Uterus (tissue), 4 donors: Measurements from ENCODE around the gene ADCY7. TPM values are rescaled to one million over a fixed set of nuclear protein-coding genes. Genes with fewer than 3 reads are reported as not detected.
A peak's percentile ranks its signal among the peaks of the same experiment; 100 is the strongest.

Source experiments
- DNase-seq, 2 donors: peaks; one replicate each; pipeline ENCODE4 v3.0.0-alpha.2; 2019 to 2020
- H3K27ac ChIP-seq, 2 donors: fragments of 200-600 bp; sonication (generic); 1 replicate in 1 of 2; 2 replicates in 1 of 2; pipeline ENCODE4 v1.5.1; 2016 to 2018
- H3K27me3 ChIP-seq, 2 donors: fragments of 200-600 bp; sonication (generic); one replicate each; pipeline ENCODE4 v1.5.1; 2018 to 2019; ENCODE audit warnings: control low read depth in 1 of 2
- H3K36me3 ChIP-seq, 2 donors: fragments of 200-600 bp; sonication (generic); one replicate each; pipeline ENCODE4 v1.5.1; 2019; ENCODE audit warnings: control low read depth in 1 of 2
- H3K4me1 ChIP-seq, 2 donors: fragments of 200-600 bp; sonication (generic); one replicate each; pipeline ENCODE4 v1.5.1; 2018 to 2019; ENCODE audit warnings: control low read depth in 1 of 2
- H3K4me3 ChIP-seq, 2 donors: fragments of 200-600 bp; sonication (generic); 1 replicate in 1 of 2; 2 replicates in 1 of 2; pipeline ENCODE4 v1.5.1; 2018 to 2019; ENCODE audit warnings: mild to moderate bottlenecking in 1 of 2
- H3K9me3 ChIP-seq, 2 donors: fragments of 200-600 bp; sonication (generic); one replicate each; pipeline ENCODE4 v1.5.1; 2019; ENCODE audit warnings: control low read depth in 1 of 2
- POLR2A ChIP-seq, 2 donors: fragments of 450-650 bp; IDR thresholded peaks; one replicate each; pipeline ENCODE4 v1.6.1; 2016; ENCODE audit warnings: antibody characterized with exemption in 2 of 2, mild to moderate bottlenecking in 1 of 2, moderate library complexity in 1 of 2
- intact Hi-C: fragments of 100-400 bp; cut with DNase I; formaldehyde crosslinking; loops from one replicate; pipeline ENCODE4 v1.15.1; 2023; ENCODE audit warnings: low total_unique reads
- total RNA-seq, 4 donors: library from RNA; depleted of rRNA in 3 of 4; stranded (reverse); fragments of >200 nt in 3 of 4; gene quantifications; one replicate each; pipeline versions ENCODE4 v1.1.0 to v1.2.4, GENCODE V29; 2014 to 2023
- TF ChIP-seq, protein P1 (sequence below), 4 experiments: fragments of 200-600 bp in 2 of 4; fragments of 450-650 bp in 2 of 4; sonication (generic) in 2 of 4; IDR thresholded peaks; one replicate each; pipeline ENCODE4 v1.5.1; 2016 to 2019; ENCODE audit warnings: antibody characterized with exemption in 4 of 4, mild to moderate bottlenecking in 2 of 4, moderate library complexity in 1 of 4
- donor health status: DM: yes; HTN: yes; CAD: no.

The ADCY7 gene
- total RNA-seq, 4 donors from 2014 or later = 3.3 to 25.9 (median 6.6) TPM

DNA sequence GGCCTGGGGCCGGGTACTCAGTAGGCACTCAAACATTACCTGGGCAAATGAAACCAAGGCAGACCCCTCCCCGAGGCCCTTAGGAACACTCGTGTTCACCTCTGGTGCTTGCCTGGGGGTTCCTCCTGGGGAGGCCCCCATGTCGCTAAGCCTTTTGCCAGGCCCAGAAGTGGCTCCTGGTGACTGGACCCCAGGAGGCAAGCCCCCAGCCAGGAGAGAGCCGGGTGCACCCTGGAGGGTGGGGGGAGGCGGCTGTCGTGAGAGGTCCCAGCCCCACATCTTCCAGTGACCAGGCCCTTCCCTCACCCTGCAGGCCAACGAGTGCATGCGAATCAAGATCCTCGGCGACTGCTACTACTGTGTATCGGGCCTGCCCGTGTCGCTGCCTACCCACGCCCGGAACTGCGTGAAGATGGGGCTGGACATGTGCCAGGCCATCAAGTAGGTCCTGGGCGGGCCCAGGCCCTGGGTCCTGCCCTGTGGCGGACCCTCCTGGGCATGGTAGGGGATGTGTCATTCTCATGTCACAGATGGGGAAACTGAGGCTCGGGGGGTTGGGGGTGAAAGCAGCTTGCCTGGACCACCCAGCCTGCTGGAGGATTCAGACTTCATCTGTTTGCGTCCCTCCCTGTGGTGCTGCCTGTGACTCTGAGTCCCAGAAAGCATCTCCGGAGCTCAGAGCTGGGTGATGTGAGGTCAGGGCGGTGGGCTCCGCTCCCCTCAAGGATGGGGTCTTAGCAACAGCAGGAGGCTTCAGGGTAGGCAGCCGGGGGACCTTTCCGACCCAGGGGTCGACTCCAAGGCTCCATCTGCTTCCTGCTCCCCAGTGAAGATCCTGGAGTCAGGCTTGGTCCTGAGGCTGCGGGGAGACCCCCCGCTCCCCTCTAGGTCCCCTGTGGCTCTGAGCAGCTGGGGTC, 32.5 kb downstream of the ADCY7 start:
- Histone ChIP-seq H3K4me1 (no peaks in the 10 kb centered on the region), H3K4me3 (no peak overlapping the region), H3K36me3 (no peaks in the 10 kb centered on the region), H3K27ac (no peak overlapping the region), H3K27me3 (no peaks in the 10 kb centered on the region), H3K9me3 (no peaks in the 10 kb centered on the region)
- intact Hi-C loops = no loop called here
- DNase-seq = peak; percentile 10 to 13
- TF ChIP-seq, protein P1, sequence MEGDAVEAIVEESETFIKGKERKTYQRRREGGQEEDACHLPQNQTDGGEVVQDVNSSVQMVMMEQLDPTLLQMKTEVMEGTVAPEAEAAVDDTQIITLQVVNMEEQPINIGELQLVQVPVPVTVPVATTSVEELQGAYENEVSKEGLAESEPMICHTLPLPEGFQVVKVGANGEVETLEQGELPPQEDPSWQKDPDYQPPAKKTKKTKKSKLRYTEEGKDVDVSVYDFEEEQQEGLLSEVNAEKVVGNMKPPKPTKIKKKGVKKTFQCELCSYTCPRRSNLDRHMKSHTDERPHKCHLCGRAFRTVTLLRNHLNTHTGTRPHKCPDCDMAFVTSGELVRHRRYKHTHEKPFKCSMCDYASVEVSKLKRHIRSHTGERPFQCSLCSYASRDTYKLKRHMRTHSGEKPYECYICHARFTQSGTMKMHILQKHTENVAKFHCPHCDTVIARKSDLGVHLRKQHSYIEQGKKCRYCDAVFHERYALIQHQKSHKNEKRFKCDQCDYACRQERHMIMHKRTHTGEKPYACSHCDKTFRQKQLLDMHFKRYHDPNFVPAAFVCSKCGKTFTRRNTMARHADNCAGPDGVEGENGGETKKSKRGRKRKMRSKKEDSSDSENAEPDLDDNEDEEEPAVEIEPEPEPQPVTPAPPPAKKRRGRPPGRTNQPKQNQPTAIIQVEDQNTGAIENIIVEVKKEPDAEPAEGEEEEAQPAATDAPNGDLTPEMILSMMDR (IDR thresholded peaks at IDR 0.05) = no peak
- no peak for TF ChIP-seq POLR2A (IDR thresholded peaks at IDR 0.05)

DNA sequence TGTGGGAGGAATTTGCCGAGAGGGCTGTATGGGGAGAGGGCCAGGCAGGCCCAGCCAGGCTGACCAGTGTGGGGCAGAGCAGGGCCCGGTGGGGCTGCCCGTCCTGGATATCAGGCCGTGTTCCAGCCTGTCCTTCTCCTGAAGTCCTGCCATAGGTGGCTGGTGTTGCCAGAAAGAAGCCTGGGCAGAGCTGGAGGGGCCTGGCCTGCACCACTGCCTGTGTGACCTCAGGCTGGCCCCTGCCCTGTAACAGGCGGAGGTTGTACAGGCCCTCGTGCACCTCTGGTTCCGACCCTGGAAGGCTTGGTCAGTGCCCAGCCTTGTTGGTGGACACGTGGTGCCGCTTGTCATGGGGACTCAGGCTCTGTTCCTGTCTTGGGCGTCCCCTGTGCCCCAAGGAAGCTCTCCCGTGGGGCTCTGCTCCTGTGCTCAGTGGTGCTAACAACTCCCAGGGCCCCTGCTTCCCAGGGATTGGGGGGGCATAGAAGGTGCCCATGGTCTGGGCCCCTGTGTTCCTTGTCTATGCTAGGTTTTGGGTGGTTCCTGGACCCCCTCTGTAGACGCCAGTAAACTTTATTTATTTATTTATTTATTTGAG, 33.3 kb downstream of the ADCY7 start:
- no peaks in the 10 kb centered on the region for H3K4me1 ChIP-seq
- intact Hi-C loops = no loop called here
- peak; percentile 11 for DNase-seq
- no peak for TF ChIP-seq POLR2A (IDR thresholded peaks at IDR 0.05)
- TF ChIP-seq, protein P1 (IDR thresholded peaks at IDR 0.05) = no peak
- H3K4me3 ChIP-seq = no peak overlapping the region
- no peaks in the 10 kb centered on the region for H3K27me3 ChIP-seq
- no peak overlapping the region for H3K27ac ChIP-seq
- H3K36me3 ChIP-seq = no peaks in the 10 kb centered on the region
- H3K9me3 ChIP-seq = no peaks in the 10 kb centered on the region

DNA sequence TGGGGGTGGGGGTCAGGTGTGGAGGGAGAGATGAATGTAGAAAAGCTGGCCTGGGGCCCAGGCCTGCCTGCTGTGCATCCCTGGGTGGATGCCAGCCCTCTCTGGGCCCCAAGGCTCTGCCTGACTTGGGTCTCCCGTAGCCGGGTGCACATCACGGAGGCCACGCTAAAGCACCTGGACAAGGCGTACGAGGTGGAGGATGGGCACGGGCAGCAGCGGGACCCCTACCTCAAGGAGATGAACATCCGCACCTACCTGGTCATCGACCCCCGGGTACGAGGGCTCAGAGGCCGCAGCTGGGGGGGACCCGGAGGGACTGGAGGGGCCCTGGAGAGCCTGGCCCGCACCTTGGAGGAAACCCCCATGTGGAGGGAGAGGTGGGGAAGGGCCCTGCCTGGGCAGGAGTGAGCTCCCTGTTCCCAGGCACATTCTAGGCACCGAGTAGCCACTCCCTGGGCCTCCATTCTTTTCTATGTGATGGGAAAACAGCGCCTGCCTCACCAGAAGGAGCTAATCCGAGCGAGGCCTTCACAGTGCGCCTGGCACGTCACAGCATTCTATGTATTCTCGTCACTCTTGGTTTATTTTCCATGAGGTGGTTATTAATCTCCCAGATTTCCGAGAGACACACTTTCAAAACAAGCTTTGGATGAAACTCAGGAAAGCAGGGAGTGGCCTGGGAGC, 34.7 kb downstream of the ADCY7 start:
- H3K36me3 ChIP-seq = no peaks in the 10 kb centered on the region
- no peak overlapping the region for H3K4me3 ChIP-seq
- no peaks in the 10 kb centered on the region for H3K27me3 ChIP-seq
- H3K4me1 ChIP-seq = no peaks in the 10 kb centered on the region
- intact Hi-C loops = no loop called here
- DNase-seq = peak in 1 of 2 donors; percentile 12
- H3K9me3 ChIP-seq = no peaks in the 10 kb centered on the region
- TF ChIP-seq, protein P1 (IDR thresholded peaks at IDR 0.05) = no peak
- TF ChIP-seq POLR2A (IDR thresholded peaks at IDR 0.05) = no peak
- no peak overlapping the region for H3K27ac ChIP-seq

DNA sequence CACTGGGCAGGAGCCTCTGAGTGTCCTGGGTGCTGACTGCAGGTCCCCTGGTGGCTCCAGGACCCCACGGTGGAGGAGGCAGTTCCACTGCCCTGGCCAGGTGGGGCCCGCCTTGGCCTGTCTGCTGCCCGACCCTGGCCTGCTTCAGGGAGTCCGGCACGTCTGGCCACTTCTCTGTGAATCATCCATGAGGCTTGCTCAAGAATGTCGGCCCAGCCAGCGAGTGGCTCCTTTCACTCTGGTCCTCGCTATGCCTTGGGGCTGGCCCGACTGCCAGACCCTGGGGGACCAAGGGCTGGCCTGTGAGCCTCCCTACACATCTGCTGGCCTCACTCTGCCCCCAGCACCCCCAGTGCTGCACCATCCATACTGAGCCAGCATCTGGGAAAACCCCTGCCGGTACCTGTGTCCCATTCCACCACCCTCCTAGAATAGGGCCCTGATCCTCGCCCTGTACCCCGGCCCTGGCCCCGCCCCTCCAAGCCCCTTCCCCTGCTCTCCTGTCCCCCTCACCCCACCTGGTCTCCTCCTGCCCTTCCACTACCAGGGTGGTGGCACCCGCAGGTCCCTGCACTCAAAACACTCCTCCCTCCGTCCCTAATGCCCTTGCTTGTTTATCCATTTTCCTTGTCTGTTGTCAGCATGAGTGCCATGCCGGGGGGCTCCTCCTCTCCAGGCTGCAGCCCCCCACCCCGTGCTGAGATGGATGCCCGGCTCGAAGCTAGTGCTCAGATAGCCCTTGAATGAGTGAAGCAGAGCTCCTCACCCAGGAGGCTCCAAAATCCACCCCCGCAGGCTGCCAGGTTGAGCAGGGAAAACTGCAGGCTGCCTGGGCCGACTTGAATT, 35.5 kb downstream of the ADCY7 start:
- Histone ChIP-seq H3K36me3 (no peaks in the 10 kb centered on the region), H3K27me3 (no peaks in the 10 kb centered on the region), H3K4me3 (no peak overlapping the region), H3K9me3 (no peaks in the 10 kb centered on the region), H3K27ac (no peak overlapping the region), H3K4me1 (no peaks in the 10 kb centered on the region)
- DNase-seq = peak in 1 of 2 donors; percentile 27
- intact Hi-C loops = no loop called here
- no peak for TF ChIP-seq POLR2A (IDR thresholded peaks at IDR 0.05)
- TF ChIP-seq, protein P1 (IDR thresholded peaks at IDR 0.05) = no peak
